Vagina (tissue), 2 donors: ENCODE data around the gene SUPT20HL1.

Experiments used
- POLR2A ChIP-seq, 2 donors: fragments of 450-650 bp; IDR thresholded peaks; one replicate each; pipeline ENCODE4 v1.6.1; 2017; ENCODE audit warnings: antibody characterized with exemption in 2 of 2, mild to moderate bottlenecking in 2 of 2, moderate library complexity in 2 of 2
- TF ChIP-seq, protein P1 (sequence below), 3 experiments: fragments of 450-650 bp in 2 of 3; fragments of 200-600 bp in 1 of 3; sonication (generic) in 1 of 3; IDR thresholded peaks; one replicate each; pipeline ENCODE4 v1.5.1; 2017 to 2019; ENCODE audit warnings: antibody characterized with exemption in 3 of 3, mild to moderate bottlenecking in 2 of 3, moderate library complexity in 2 of 3

DNA sequence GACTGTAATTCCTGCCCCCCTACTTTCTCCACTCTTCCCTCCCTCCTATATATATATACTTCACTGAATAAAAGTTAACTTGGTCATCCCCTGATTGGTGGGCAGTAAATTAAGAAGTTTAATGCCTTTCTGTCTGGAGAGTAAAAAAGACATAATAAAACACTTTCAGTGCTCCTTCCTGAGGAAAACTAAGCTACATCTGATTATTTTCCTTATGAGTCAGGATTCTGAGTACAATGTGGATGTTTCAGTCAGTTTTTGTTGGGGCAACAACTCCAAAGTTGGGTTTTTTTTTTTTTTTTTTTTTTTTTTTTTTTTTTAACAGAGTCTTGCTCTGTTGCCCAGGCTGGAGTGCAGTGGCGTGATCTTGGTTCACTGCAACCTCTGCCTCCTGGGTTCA lies 24.6 kb upstream of the SUPT20HL1 start:
- TF ChIP-seq, protein P1, sequence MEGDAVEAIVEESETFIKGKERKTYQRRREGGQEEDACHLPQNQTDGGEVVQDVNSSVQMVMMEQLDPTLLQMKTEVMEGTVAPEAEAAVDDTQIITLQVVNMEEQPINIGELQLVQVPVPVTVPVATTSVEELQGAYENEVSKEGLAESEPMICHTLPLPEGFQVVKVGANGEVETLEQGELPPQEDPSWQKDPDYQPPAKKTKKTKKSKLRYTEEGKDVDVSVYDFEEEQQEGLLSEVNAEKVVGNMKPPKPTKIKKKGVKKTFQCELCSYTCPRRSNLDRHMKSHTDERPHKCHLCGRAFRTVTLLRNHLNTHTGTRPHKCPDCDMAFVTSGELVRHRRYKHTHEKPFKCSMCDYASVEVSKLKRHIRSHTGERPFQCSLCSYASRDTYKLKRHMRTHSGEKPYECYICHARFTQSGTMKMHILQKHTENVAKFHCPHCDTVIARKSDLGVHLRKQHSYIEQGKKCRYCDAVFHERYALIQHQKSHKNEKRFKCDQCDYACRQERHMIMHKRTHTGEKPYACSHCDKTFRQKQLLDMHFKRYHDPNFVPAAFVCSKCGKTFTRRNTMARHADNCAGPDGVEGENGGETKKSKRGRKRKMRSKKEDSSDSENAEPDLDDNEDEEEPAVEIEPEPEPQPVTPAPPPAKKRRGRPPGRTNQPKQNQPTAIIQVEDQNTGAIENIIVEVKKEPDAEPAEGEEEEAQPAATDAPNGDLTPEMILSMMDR (IDR thresholded peaks at IDR 0.05): no peak
- no peak for TF ChIP-seq POLR2A (IDR thresholded peaks at IDR 0.05)
